Upper lobe of left lung (tissue), 6 donors: ENCODE results near the gene GRID1. TPM values are rescaled to one million over a fixed set of nuclear protein-coding genes. Genes with fewer than 3 reads are reported as not detected.
A peak's percentile ranks its signal among the peaks of the same experiment; 100 is the strongest.

Experiments
- ATAC-seq, 2 donors: fragments of 200-7000 bp; cut with Tn5 transposase; one replicate each; pipeline ENCODE4 v1.9.1; 2022; ENCODE audit warnings: mild to moderate bottlenecking in 2 of 2, moderate library complexity in 2 of 2; ENCODE audit not compliant: low FRiP score in 2 of 2
- DNase-seq, 2 donors: peaks; one replicate each; pipeline ENCODE4 v3.0.0-alpha.2; 2019 to 2020
- H3K27ac ChIP-seq, 4 donors: fragments of 200-600 bp; sonication (generic); one replicate each; pipeline ENCODE4 v1.5.1; 2016 to 2019
- H3K27me3 ChIP-seq, 4 donors: fragments of 200-600 bp; sonication (generic); one replicate each; pipeline ENCODE4 v1.5.1; 2017 to 2019
- H3K36me3 ChIP-seq, 4 donors: fragments of 200-600 bp; sonication (generic); one replicate each; pipeline ENCODE4 v1.5.1; 2016 to 2019
- H3K4me1 ChIP-seq, 4 donors: fragments of 200-600 bp; sonication (generic); one replicate each; pipeline ENCODE4 v1.5.1; 2018 to 2019
- H3K4me3 ChIP-seq, 4 donors: fragments of 200-600 bp; sonication (generic); one replicate each; pipeline ENCODE4 v1.5.1; 2017 to 2019; ENCODE audit warnings: mild to moderate bottlenecking in 2 of 4, moderate library complexity in 1 of 4
- H3K9me3 ChIP-seq, 4 donors: fragments of 200-600 bp; sonication (generic); one replicate each; pipeline ENCODE4 v1.5.1; 2018 to 2019
- EP300 ChIP-seq, 4 donors: sonication (generic); formaldehyde crosslinking; IDR thresholded peaks; one replicate each; pipeline ENCODE4 v1.5.1; 2017; ENCODE audit warnings: antibody characterized with exemption in 4 of 4, control low read depth in 2 of 4
- POLR2A ChIP-seq, 4 donors: fragments of 450-650 bp; IDR thresholded peaks; one replicate each; pipeline ENCODE4 v1.5.1; 2016 to 2017; ENCODE audit warnings: antibody characterized with exemption in 4 of 4, mild to moderate bottlenecking in 2 of 4
- POLR2AphosphoS5 ChIP-seq, 2 donors: sonication (generic); formaldehyde crosslinking; IDR thresholded peaks; one replicate each; pipeline ENCODE4 v1.5.1; 2017; ENCODE audit warnings: antibody characterized with exemption in 2 of 2
- WGBS, 2 donors: methylation state at CpG; one replicate each; pipeline ENCODE4 v1.1.5; 2017 to 2018; 5-methylcytosine and 5-hydroxymethylcytosine counted together
- total RNA-seq, 6 donors: library from RNA; depleted of rRNA in 4 of 6; stranded (reverse); fragments of >200 nt in 4 of 6; gene quantifications; one replicate each; pipeline versions ENCODE4 v1.1.0 to v1.2.1, GENCODE V29; 2016 to 2021
- TF ChIP-seq, protein P1 (sequence below), 6 experiments: fragments of 450-650 bp in 4 of 6; fragments of 200-600 bp in 2 of 6; sonication (generic) in 2 of 6; IDR thresholded peaks; one replicate each; pipeline ENCODE4 v1.5.1; 2016 to 2019; ENCODE audit warnings: antibody characterized with exemption in 6 of 6
- donor health status: DM: no; HTN: no; CAD: no; lungs with moderate emphysema.
- donor health status: DM: no; HTN: yes; CAD: no; lungs with severe emphysema.

The GRID1 gene
- total RNA-seq, 6 donors from 2014 or later: 1.5 to 5.2 (median 3.2) TPM

DNA sequence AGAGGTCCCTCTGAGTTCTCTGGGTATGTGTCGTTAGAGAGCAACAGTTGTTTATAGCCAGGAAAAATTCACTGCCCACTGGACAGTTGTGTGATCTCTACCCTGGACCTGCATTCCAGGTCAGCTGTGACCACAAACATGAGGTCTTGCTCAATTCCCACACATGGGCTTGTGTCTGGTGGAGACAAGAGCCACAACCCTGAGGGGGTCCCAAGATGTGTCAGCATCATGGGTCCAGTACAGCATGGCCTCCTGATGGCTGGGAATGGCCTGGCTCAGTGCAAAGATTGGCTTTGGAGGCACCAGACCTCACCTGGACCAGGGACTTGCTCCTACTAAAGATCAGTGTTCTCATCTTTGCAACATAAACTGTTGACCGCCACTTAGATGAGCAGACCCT lies 751.6 kb downstream of the GRID1 start:
- 88 to 93% methylated on average over 1 to 2 of the region's 2 CpGs for WGBS, 2 donors
- H3K4me1 ChIP-seq: no peaks in the 10 kb centered on the region
- no peak for DNase-seq

DNA sequence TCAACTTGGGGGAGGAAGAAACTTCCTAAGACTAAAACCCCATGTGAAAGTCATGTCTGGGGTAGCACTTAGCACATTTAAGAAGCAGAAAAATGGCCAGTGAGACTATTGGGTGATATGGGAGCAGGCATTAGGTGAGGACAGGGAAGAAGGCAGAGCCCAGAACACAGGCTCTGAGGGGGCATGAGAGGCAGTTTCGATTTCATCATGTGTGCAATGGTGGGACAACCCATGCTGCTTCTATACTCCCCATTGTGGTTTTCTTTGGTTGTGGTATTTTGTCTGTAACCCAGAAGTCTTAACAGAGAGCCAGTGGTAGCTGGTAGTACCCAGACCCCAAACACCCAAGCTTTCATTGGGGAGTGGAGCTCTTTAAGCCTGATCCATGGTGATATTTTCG lies 752.0 kb downstream of the GRID1 start:
- Histone ChIP-seq H3K4me1 (no peaks in the 10 kb centered on the region), H3K36me3 (no peaks in the 10 kb centered on the region), H3K27ac (no peak overlapping the region), H3K27me3 (no peaks in the 10 kb centered on the region), H3K9me3 (no peaks in the 10 kb centered on the region), H3K4me3 (no peak overlapping the region)
- no peak for ATAC-seq
- no peak for TF ChIP-seq POLR2AphosphoS5 (IDR thresholded peaks at IDR 0.05)
- no peak for TF ChIP-seq POLR2A (IDR thresholded peaks at IDR 0.05)
- TF ChIP-seq, protein P1, sequence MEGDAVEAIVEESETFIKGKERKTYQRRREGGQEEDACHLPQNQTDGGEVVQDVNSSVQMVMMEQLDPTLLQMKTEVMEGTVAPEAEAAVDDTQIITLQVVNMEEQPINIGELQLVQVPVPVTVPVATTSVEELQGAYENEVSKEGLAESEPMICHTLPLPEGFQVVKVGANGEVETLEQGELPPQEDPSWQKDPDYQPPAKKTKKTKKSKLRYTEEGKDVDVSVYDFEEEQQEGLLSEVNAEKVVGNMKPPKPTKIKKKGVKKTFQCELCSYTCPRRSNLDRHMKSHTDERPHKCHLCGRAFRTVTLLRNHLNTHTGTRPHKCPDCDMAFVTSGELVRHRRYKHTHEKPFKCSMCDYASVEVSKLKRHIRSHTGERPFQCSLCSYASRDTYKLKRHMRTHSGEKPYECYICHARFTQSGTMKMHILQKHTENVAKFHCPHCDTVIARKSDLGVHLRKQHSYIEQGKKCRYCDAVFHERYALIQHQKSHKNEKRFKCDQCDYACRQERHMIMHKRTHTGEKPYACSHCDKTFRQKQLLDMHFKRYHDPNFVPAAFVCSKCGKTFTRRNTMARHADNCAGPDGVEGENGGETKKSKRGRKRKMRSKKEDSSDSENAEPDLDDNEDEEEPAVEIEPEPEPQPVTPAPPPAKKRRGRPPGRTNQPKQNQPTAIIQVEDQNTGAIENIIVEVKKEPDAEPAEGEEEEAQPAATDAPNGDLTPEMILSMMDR (IDR thresholded peaks at IDR 0.05): no peak
- TF ChIP-seq EP300 (IDR thresholded peaks at IDR 0.05): no peak
- WGBS, 2 donors: 78 to 79% methylated on average over 2 of the region's 2 CpGs
- DNase-seq: no peak

More for the DNA sequence above, 751.6 kb downstream of the GRID1 start:
- Histone ChIP-seq H3K4me3 (no peak overlapping the region), H3K9me3 (no peaks in the 10 kb centered on the region), H3K27me3 (no peaks in the 10 kb centered on the region), H3K27ac (no peak overlapping the region), H3K36me3 (no peaks in the 10 kb centered on the region)
- no peak for ATAC-seq
- TF ChIP-seq POLR2A (IDR thresholded peaks at IDR 0.05) (no peak), POLR2AphosphoS5 (IDR thresholded peaks at IDR 0.05) (no peak), EP300 (IDR thresholded peaks at IDR 0.05) (no peak)
- TF ChIP-seq, protein P1 (IDR thresholded peaks at IDR 0.05): no peak

DNA sequence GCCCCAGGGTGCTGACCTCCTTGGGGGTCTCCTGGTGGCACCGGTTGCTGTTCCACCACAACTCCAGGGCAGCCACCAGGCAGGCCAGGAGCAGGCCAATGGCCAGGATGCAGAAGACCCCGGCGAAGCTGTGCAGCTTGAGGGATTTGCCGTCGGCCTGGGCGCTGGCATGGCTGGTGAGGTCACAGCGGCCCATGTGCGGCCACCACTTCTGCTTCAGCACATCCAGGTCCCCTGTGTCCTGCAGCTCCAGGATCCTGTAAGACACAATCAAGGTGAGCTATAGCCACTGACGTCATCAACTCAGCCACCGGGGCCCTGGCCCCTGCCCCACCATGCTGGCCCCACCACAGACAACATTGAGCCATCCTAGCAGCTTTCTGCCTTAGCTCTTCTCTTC lies 753.2 kb downstream of the GRID1 start:
- TF ChIP-seq EP300 (IDR thresholded peaks at IDR 0.05): no peak
- no peak for TF ChIP-seq POLR2AphosphoS5 (IDR thresholded peaks at IDR 0.05)
- no peak for TF ChIP-seq POLR2A (IDR thresholded peaks at IDR 0.05)
- TF ChIP-seq, protein P1 (IDR thresholded peaks at IDR 0.05): no peak
- Histone ChIP-seq H3K27ac (no peak overlapping the region), H3K36me3 (no peaks in the 10 kb centered on the region), H3K27me3 (no peaks in the 10 kb centered on the region), H3K9me3 (no peaks in the 10 kb centered on the region), H3K4me3 (no peak overlapping the region), H3K4me1 (no peaks in the 10 kb centered on the region)
- ATAC-seq: no peak
- peak in 1 of 2 donors; percentile 50 for DNase-seq
- WGBS, 2 donors: 94 to 100% methylated on average over 2 to 10 of the region's 10 CpGs

DNA sequence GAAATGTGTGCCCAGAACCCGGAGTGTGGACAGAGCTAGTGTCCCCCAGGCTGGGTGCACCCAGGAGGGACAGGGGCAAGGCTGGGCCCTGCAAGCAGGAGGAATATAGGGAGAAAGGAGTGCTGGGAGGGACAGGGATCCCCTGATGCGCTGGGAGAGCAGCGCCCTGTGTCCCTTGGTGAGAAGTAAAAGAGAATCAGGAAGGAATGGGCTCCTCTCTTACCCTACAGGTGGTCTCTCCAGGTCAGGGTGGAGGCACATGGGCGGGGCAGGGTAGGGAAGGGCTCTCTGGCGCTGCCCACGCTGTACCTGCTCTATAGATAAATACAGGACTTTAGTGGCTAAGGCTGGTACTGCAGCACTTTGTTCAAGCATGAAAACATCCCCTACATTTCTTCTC lies 753.8 kb downstream of the GRID1 start:
- no peaks in the 10 kb centered on the region for H3K36me3 ChIP-seq
- H3K27me3 ChIP-seq: no peaks in the 10 kb centered on the region
- DNase-seq (no peak), ATAC-seq (peak in 1 of 2 donors; percentile 4)
- TF ChIP-seq, protein P1 (IDR thresholded peaks at IDR 0.05): peak in 1 of 6 experiments; percentile 8
- TF ChIP-seq POLR2AphosphoS5 (IDR thresholded peaks at IDR 0.05) (no peak), EP300 (IDR thresholded peaks at IDR 0.05) (no peak), POLR2A (IDR thresholded peaks at IDR 0.05) (no peak)
- no peaks in the 10 kb centered on the region for H3K4me1 ChIP-seq
- H3K9me3 ChIP-seq: no peaks in the 10 kb centered on the region
- H3K27ac ChIP-seq: no peak overlapping the region
- 74 to 77% methylated on average over 6 of the region's 6 CpGs for WGBS, 2 donors
- no peak overlapping the region for H3K4me3 ChIP-seq

DNA sequence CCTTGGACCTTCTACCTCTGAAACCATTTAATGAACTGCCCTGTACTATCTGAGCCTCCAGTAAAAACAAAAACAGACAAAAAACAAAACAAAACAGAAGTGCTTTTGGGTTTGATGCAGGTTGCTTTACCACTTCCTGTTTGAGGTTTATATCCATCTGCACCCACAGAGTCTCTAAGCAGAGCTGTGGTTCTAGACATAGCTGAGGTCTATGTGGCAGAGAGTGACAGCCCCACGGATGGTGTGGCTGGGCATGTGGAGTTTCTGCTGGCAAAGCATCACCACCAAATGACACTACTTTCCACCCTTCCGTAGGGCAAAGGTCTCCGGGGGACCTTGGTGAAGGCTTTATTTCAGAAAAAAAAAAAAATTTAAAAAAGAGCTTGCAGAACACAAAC lies 754.2 kb downstream of the GRID1 start:
- Histone ChIP-seq H3K4me1 (no peaks in the 10 kb centered on the region), H3K9me3 (no peaks in the 10 kb centered on the region), H3K4me3 (no peak overlapping the region), H3K36me3 (no peaks in the 10 kb centered on the region), H3K27me3 (no peaks in the 10 kb centered on the region), H3K27ac (no peak overlapping the region)
- DNase-seq: no peak
- 60 to 83% methylated on average over 3 of the region's 3 CpGs for WGBS, 2 donors
- TF ChIP-seq POLR2AphosphoS5 (IDR thresholded peaks at IDR 0.05): no peak
- ATAC-seq: no peak
